Heart left ventricle (tissue), 16 donors: ENCODE measurements around the gene GCFC2. TPM values are rescaled to one million over a fixed set of nuclear protein-coding genes. Genes with fewer than 3 reads are reported as not detected.

Experiments
- ATAC-seq, 4 donors: fragments of 200-7000 bp; cut with Tn5 transposase; one replicate each; pipeline ENCODE4 v1.9.1; 2020 to 2022; ENCODE audit warnings: moderate library complexity in 4 of 4, mild to moderate bottlenecking in 3 of 4, moderate number of reproducible peaks in 1 of 4
- DNase-seq, 5 donors: peaks; one replicate each; pipeline ENCODE4 v3.0.0-alpha.2; 2020
- H3K27ac ChIP-seq, 12 donors: fragments of 200-600 bp; sonication (generic) in 4 of 12; one replicate each; pipeline versions ENCODE4 v1.5.0 to v1.8.0; 2016 to 2022; ENCODE audit warnings: mild to moderate bottlenecking in 2 of 12
- H3K27me3 ChIP-seq, 9 donors: fragments of 200-600 bp; sonication (generic) in 2 of 9; one replicate each; pipeline versions ENCODE4 v1.5.1 to v1.8.0; 2016 to 2022; ENCODE audit warnings: mild to moderate bottlenecking in 3 of 9
- H3K36me3 ChIP-seq, 9 donors: fragments of 200-600 bp; sonication (generic) in 2 of 9; one replicate each; pipeline versions ENCODE4 v1.5.0 to v1.8.0; 2018 to 2022; ENCODE audit warnings: mild to moderate bottlenecking in 2 of 9
- H3K4me1 ChIP-seq, 12 donors: fragments of 200-600 bp; sonication (generic) in 4 of 12; one replicate each; pipeline versions ENCODE4 v1.5.0 to v1.8.0; 2016 to 2022; ENCODE audit warnings: mild to moderate bottlenecking in 3 of 12
- H3K4me3 ChIP-seq, 12 donors: fragments of 200-600 bp; sonication (generic) in 4 of 12; one replicate each; pipeline versions ENCODE4 v1.5.0 to v1.8.0; 2017 to 2022; ENCODE audit warnings: mild to moderate bottlenecking in 9 of 12, moderate library complexity in 4 of 12
- H3K9me3 ChIP-seq, 12 donors: fragments of 200-600 bp; sonication (generic) in 4 of 12; one replicate each; pipeline versions ENCODE4 v1.5.0 to v1.8.0; 2016 to 2022; ENCODE audit warnings: mild to moderate bottlenecking in 1 of 12
- POLR2A ChIP-seq, 2 donors: fragments of 450-650 bp; IDR thresholded peaks; one replicate each; pipeline ENCODE4 v1.6.1; 2017; ENCODE audit warnings: antibody characterized with exemption in 2 of 2, mild to moderate bottlenecking in 2 of 2, moderate library complexity in 2 of 2
- WGBS, 4 donors: extraction: QIAGEN DNeasy Blood & Tissue Kit in 2 of 4; methylation state at CpG; one replicate each; pipeline versions ENCODE4 v1.1.5 to v1.1.7; 2013 to 2018; 5-methylcytosine and 5-hydroxymethylcytosine counted together
- intact Hi-C, 10 donors: fragments of 100-400 bp; cut with DNase I; formaldehyde crosslinking; loops; one replicate each; pipeline versions ENCODE4 v1.11.1 to v1.14.2; 2022
- polyA plus RNA-seq, 2 donors: library from polyadenylated mRNA; stranded (reverse); fragments of 200-250 nt; gene quantifications; one replicate each; pipeline ENCODE4 v1.2.3, GENCODE V29; 2013
- total RNA-seq, 9 donors: library from RNA; depleted of rRNA in 2 of 9; stranded (reverse); fragments of >200 nt in 2 of 9; fragmentation: NEBNext Ultra II Directional in 3 of 9; extraction: Animal tissue kit (Norgen Biotek cat#: 25700) in 3 of 9; gene quantifications; one replicate each; pipeline versions ENCODE4 v1.1.0 to v1.2.4, GENCODE V29; 2016 to 2023
- TF ChIP-seq, protein P1 (sequence below), 12 donors: fragments of 200-600 bp; sonication (generic) in 4 of 12; IDR thresholded peaks; one replicate each; pipeline versions ENCODE4 v1.5.0 to v1.8.0; 2018 to 2022; ENCODE audit warnings: antibody characterized with exemption in 12 of 12, mild to moderate bottlenecking in 5 of 12
- donor health status: ischemic (EF 13 %, LVEDD 7.1; RV severe dilation, severe dysfunction).
- donor health status: healthy with polysubstance abuse.
- donor health status: DM: no; HTN: yes; CAD: no.
- donor health status: DM: no; HTN: no; CAD: no.
- donor health status: ischemic (EF 25% LVEDD 6.9; RV normal size, moderate dysfunction).
- donor health status: ischemic (EF 25% LVEDD 5.7; RV mildly dilated, moderate dysfunction).
- donor health status: healthy.
- donor health status: DM: yes; HTN: yes; CAD: no.
- donor health status: ischemic (EF 35%, LVEDD 5.7; RV mildly dilated, moderate dysfunction).
- donor health status: nonischemic (EF 11% LVEDD 7.7; RV severe dilation, severe dysfunction).
- donor health status: DM: yes; HTN: yes; CAD: no.
- donor health status: PGD.
- donor health status: ischemic (EF 29% LVEDD 5.4; RV normal size, mild dysfunction).
- donor health status: nonischemic (EF 23%, LVEDD 6.1; RV moderate dilation, normal function).

Gene GCFC2
- total and polyA plus RNA-seq, 11 donors: 7.2 to 16.5 (median 13.2) TPM

DNA sequence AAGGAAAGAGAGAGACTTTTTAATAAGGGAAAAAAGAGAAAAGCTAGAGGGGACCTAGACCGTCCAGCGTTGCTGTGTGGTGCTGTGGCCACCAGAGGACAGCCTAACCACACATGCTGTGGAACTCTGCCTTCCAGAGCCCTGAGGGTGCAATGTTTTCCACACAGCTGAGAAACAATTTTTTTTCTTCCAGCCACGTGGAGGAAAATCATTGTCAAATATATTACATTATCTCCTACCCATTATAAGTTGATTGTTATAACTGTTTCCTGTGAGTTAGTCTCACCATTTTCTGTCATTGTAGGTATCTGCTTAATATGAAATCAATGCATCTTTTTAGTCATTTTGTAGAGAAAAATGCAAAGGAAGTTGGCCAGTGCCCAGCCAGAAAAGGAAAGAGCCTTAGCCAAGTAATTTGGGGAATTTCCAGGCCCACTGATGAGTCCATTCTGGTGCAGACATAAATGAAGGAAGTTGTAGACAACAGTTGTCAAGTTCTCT, 70.0 kb downstream of the GCFC2 start:
- ATAC-seq (peak; percentile 87 to 99 (median 96)), DNase-seq (peak; percentile 59 to 70 (median 65))

GRCh38 chr2:75637568-75637967, 73.1 kb downstream of the GCFC2 start:
- H3K4me3 ChIP-seq: no peak overlapping the region
- no peak for TF ChIP-seq POLR2A (IDR thresholded peaks at IDR 0.05)
- intact Hi-C loops: loop anchor here in 1 of 10 donors (5.0 kb wide), 2 partner anchors 40 to 80 kb away; no protein-coding TSS in a partner anchor
- no peaks in the 10 kb centered on the region for H3K27me3 ChIP-seq
- H3K9me3 ChIP-seq: no peaks in the 10 kb centered on the region
- DNase-seq (no peak), ATAC-seq (no peak)
- no peak overlapping the region for H3K27ac ChIP-seq
- WGBS, 4 donors: 65 to 71% (median 69%) methylated on average over 1 of the region's 1 CpG
- H3K36me3 ChIP-seq: no peaks in the 10 kb centered on the region
- peaks cover 0 to 23% (median 8%) of the 10 kb centered on the region in 12 donors for H3K4me1 ChIP-seq

More for the DNA sequence above, 70.0 kb downstream of the GCFC2 start:
- H3K4me3 ChIP-seq: no peak overlapping the region
- no peaks in the 10 kb centered on the region for H3K27me3 ChIP-seq
- H3K36me3 ChIP-seq: no peaks in the 10 kb centered on the region
- 0 to 3% (median 0%) methylated on average over 3 of the region's 3 CpGs for WGBS, 4 donors
- H3K4me1 ChIP-seq: peaks cover 0 to 14% (median 4%) of the 10 kb centered on the region in 12 donors
- H3K9me3 ChIP-seq: no peaks in the 10 kb centered on the region
- intact Hi-C loops: loop anchor here in 8 of 10 donors (1.0 to 10.0 kb wide), 4 partner anchors 36 to 74 kb away; partner anchors contain the start of gene GCFC2 (in 1 of the 8)
- TF ChIP-seq, protein P1, sequence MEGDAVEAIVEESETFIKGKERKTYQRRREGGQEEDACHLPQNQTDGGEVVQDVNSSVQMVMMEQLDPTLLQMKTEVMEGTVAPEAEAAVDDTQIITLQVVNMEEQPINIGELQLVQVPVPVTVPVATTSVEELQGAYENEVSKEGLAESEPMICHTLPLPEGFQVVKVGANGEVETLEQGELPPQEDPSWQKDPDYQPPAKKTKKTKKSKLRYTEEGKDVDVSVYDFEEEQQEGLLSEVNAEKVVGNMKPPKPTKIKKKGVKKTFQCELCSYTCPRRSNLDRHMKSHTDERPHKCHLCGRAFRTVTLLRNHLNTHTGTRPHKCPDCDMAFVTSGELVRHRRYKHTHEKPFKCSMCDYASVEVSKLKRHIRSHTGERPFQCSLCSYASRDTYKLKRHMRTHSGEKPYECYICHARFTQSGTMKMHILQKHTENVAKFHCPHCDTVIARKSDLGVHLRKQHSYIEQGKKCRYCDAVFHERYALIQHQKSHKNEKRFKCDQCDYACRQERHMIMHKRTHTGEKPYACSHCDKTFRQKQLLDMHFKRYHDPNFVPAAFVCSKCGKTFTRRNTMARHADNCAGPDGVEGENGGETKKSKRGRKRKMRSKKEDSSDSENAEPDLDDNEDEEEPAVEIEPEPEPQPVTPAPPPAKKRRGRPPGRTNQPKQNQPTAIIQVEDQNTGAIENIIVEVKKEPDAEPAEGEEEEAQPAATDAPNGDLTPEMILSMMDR (IDR thresholded peaks at IDR 0.05): peak; percentile 94 to 99 (median 98)
- no peak for TF ChIP-seq POLR2A (IDR thresholded peaks at IDR 0.05)
- peak overlapping the region in 3 of 12 donors; percentile 1 to 22 (median 15) for H3K27ac ChIP-seq

DNA sequence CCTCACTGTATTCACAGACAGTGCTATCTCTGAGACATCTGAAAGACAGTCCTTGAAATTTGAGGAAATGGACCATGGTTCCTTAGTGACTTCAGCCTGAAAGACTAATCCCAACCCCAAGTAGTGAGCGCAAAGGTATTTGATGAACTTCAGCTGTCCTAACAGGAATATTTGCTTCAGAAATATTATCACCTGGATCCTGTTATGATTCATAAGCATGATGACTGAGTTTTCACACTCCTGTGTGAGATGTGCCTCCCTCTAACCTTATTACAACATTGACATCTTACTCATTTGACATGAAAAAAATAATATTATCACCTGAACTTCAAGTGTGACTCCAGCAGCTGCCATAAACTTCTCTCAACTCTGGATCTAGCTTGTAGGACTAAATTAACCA, 75.8 kb downstream of the GCFC2 start:
- no peaks in the 10 kb centered on the region for H3K9me3 ChIP-seq
- H3K4me3 ChIP-seq: no peak overlapping the region
- 0 to 95% (median 45%) methylated on average over 1 of the region's 1 CpG for WGBS, 4 donors
- H3K27me3 ChIP-seq: no peaks in the 10 kb centered on the region
- TF ChIP-seq, protein P1 (IDR thresholded peaks at IDR 0.05): no peak
- no peak for TF ChIP-seq POLR2A (IDR thresholded peaks at IDR 0.05)
- H3K4me1 ChIP-seq: peaks cover 0 to 14% (median under 1%) of the 10 kb centered on the region in 12 donors
- intact Hi-C loops: loop anchor here in 1 of 10 donors (5.0 kb wide), 2 partner anchors 42 to 82 kb away; no protein-coding TSS in a partner anchor
- ATAC-seq: no peak
- H3K36me3 ChIP-seq: no peaks in the 10 kb centered on the region
- no peak for DNase-seq
- no peak overlapping the region for H3K27ac ChIP-seq

- 35 to 57% (median 50%) methylated on average over 3 of the region's 3 CpGs for WGBS, 4 donors
- H3K36me3 ChIP-seq: no peaks in the 10 kb centered on the region
- intact Hi-C loops: no loop called here
- peaks cover 0 to 13% (median 0%) of the 10 kb centered on the region in 12 donors for H3K4me1 ChIP-seq
- TF ChIP-seq, protein P1 (IDR thresholded peaks at IDR 0.05): no peak
- no peak for TF ChIP-seq POLR2A (IDR thresholded peaks at IDR 0.05)
- no peak overlapping the region for H3K4me3 ChIP-seq
- H3K27ac ChIP-seq: peak overlapping the region in 3 of 12 donors; percentile 3 to 9 (median 4)
- DNase-seq (no peak), ATAC-seq (peak; percentile 65 to 92 (median 87))
- no peaks in the 10 kb centered on the region for H3K27me3 ChIP-seq
- no peaks in the 10 kb centered on the region for H3K9me3 ChIP-seq
These were observed 77.1 kb downstream of the GCFC2 start for GRCh38 chr2:75633620-75634019.
